ENCODE results near the gene SLFN5.
"Not testable (repeated sequence)": the region's sequence is repeated elsewhere in the genome, so short reads cannot be mapped to it uniquely, and the experiment has no call there.

SLFN5 gene

GRCh38 chr17:35242805-35243560 is at the start of gene SLFN5:
TSS of gene SLFN5 (plus strand) at chr17:35243072. CDS start at chr17:35258691, 15,619 bp downstream.
- in situ Hi-C loops (cut with HindIII; ENCODE audit: low sequenced_read_pairs) = no loop called here

- in situ Hi-C loops (cut with HindIII; ENCODE audit: low sequenced_read_pairs) = not testable (repeated sequence)
Measured at GRCh38 chr17:35194001-35194400, 48.9 kb upstream of the SLFN5 start, which contains the start of gene SLC35G3. TSS of gene SLC35G3 (minus strand) at chr17:35194393. CDS start at chr17:35194307, 86 bp downstream.

DNA sequence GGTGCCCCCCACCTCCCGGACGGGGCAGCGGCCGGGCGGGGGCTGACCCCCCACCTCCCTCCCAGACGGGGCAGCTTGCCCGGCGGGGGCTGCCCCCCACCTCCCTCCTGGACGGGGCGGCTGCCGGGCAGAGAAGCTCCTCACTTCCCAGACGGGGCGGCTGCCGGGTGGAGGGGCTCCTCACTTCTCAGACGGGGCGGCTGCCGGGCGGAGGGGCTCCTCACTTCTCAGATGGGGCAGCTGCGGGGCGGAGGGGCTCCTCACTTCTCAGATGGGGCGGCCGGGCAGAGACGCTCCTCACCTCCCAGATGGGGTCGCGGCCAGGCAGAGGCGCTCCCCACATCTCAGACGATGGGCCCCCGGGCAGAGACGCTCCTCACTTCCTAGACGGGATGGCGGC is 47.8 kb upstream of the SLFN5 start:
- in situ Hi-C loops (cut with HindIII; ENCODE audit: low sequenced_read_pairs) = not testable (repeated sequence)

GRCh38 chr17:35202582-35202981 is 40.3 kb upstream of the SLFN5 start:
- in situ Hi-C loops (cut with HindIII; ENCODE audit: low sequenced_read_pairs) = not testable (repeated sequence)

DNA sequence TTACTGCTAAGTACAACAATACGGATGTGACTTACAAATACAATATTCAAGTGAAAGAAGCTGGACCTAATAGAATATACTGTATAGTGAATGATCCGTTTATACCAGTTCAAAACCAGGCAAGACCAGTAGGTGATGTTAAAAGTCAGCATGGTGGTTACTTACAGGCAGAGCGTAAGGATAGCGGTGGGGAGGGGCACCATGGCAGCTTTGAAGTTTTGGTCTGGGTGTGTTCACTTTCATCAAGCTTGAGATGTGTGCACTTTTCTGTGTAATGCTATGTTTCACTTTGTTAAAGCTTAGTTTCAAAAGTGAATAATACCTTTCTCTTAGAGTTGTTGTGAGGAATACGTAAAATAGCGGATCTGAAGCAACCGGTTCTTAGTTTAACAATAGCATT is 32.1 kb upstream of the SLFN5 start:
- in situ Hi-C loops (cut with HindIII; ENCODE audit: low sequenced_read_pairs) = no loop called here

DNA sequence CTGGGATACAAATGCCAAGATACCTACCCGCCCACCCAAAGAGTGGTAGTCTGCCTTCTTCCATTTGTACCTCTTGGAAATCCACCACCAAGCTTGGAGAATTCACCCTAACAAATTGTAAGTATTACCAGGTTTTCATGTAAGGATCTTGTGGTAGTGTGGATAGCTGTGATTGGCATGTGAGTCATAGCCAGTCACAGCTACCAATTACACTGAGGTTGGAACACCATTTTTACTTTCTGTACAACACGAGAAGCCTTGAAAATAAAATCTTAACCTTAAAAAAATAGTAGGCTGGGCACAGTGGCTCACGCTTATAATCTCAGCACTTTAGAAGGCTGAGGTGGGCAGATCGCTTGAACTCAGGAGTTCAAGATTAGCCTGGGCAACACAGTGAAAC is 30.2 kb upstream of the SLFN5 start:
- in situ Hi-C loops (cut with HindIII; ENCODE audit: low sequenced_read_pairs) = no loop called here

GRCh38 chr17:35213412-35213940 is 29.4 kb upstream of the SLFN5 start:
- in situ Hi-C loops (cut with HindIII; ENCODE audit: low sequenced_read_pairs) = no loop called here

GRCh38 chr17:35214192-35214591 is 28.7 kb upstream of the SLFN5 start:
- in situ Hi-C loops (cut with HindIII; ENCODE audit: low sequenced_read_pairs) = no loop called here

GRCh38 chr17:35214631-35215273 is 28.1 kb upstream of the SLFN5 start:
- in situ Hi-C loops (cut with HindIII; ENCODE audit: low sequenced_read_pairs) = no loop called here

- in situ Hi-C loops (cut with HindIII; ENCODE audit: low sequenced_read_pairs) = no loop called here
Measured at GRCh38 chr17:35217107-35217506, 25.8 kb upstream of the SLFN5 start.

DNA sequence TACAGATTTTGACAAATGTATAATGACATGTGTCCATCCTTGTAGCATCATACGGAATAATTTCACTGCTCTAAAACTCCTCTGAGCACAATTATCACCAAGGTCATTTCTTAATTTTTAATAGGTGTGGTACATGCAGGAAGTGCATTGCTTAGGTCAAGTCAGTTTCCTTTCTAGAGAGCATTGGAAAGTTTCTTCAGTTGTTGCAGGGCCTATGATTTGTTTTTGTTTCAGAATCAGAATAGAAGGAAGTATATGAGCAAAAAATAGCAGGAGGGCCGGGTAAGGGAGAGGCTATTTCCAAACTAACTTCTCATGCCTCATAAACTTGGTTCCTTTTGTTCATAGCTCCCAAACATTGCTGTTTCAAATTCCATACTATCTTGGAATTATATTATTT is 24.0 kb upstream of the SLFN5 start:
- in situ Hi-C loops (cut with HindIII; ENCODE audit: low sequenced_read_pairs) = no loop called here

DNA sequence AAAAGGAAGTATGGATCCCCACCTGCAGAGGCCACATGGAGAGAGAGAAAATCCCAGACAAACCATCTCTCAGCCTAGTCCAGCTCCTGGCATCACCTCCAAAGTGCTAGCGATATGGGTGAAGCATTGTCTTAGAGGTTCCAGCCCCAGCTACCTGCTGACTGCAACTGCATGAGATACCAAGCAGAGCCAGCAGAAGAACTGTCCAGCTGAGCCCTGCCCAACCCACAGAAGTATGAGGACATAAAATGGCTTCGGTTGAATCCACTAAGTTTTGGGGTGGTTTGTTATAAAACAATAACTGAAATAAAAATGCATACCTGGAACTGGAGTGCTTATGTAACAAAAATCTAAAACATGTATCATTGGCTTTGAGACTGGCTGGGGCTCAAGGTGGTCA is 20.4 kb upstream of the SLFN5 start:
- in situ Hi-C loops (cut with HindIII; ENCODE audit: low sequenced_read_pairs) = no loop called here

DNA sequence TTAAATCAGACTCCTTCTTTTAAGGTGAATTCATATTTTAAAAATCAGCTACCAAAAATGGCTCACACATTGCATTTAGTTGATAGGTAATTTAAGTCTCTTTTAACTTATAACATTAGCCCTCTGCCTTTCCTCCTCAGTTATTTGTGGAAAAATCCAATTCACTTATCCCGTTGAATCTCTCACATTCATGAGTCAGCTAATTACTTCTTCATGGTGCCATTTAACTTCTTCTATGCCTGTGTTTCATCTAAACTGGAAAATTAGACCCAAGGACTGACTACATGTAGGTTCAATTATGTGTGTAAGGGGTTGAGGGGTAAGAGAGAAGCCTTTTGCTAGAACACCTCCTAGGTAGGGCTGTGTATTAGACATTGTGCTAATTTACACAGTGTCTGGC is 18.4 kb upstream of the SLFN5 start:
- in situ Hi-C loops (cut with HindIII; ENCODE audit: low sequenced_read_pairs) = no loop called here

DNA sequence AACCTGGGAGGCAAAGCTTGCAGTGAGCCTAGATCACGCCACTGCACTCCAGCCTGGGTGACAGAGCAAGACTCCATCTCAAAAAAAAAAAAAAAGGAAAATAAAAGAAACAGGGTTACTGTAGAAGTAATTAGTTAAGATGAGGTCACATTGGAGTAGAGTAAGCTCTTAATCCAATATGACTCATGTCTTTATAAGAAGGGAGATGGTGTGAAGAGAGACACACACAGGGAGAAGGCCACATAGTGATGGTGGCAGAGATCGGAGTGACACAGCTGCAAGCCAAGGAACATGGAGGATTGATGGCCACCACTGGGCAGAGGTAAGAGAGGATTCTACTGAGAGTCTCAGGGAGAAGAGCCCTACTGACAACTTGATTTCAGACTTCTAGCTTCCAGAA is 15.3 kb upstream of the SLFN5 start:
- in situ Hi-C loops (cut with HindIII; ENCODE audit: low sequenced_read_pairs) = no loop called here

- in situ Hi-C loops (cut with HindIII; ENCODE audit: low sequenced_read_pairs) = no loop called here
Measured at GRCh38 chr17:35229638-35230037, 13.2 kb upstream of the SLFN5 start.

GRCh38 chr17:35234315-35234714 is 8.6 kb upstream of the SLFN5 start:
- in situ Hi-C loops (cut with HindIII; ENCODE audit: low sequenced_read_pairs) = not testable (repeated sequence)

DNA sequence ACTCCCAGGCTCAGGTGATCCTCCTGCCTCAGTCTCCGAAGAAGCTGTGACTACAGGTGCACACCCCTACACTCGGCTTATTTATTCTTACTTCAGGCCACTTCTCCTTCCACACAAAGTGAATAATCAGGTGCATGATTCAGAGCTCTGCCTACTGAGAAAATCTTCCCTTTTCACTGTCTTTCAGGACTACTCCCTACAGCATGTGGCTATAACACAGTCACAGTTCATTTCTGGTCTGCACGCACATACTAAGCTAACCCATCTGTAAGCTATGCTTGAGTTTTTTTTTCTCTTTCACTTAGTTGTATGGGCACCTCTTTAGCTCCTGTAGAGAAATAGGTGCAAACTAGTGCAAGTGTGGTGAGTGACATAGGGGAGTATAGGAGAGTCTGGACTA is 7.6 kb upstream of the SLFN5 start:
- in situ Hi-C loops (cut with HindIII; ENCODE audit: low sequenced_read_pairs) = no loop called here

DNA sequence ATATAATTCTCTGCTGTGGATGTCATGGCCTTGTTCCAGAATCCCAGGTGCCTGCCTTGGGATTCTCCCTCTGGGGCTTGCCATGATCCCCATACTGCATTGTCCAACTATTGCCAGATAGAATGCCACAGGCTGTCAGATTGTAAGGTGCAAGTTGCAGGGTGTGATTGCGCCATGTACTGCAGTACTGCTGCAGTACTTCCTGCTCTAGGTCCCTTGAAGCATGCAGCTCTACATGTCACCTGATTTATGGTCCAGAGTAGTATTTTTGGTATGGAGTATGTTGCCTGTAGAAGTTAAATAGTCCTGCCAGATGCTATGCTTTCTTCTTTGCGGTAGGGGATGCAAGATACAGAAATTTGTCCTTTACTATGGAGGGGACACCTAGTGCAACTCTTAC is 7.0 kb upstream of the SLFN5 start:
- in situ Hi-C loops (cut with HindIII; ENCODE audit: low sequenced_read_pairs) = no loop called here

DNA sequence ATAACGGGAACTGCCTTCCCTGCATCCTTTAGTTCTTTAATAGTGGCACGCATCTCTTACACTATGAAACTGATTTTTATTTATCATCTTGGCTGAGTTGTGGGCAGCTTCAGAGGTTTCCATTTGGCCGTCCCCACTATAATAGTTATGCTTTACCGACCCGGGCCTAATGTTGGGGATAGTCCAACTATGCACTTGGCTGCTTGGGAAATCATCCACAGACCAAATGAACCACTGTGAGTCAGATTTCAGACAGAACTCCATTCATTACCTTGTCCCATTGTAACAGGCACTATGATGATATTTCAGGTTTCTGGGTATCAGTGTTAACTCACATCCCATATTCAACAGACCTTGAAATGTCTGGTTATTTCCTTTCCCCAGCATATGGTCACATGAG is 6.1 kb upstream of the SLFN5 start:
- in situ Hi-C loops (cut with HindIII; ENCODE audit: low sequenced_read_pairs) = no loop called here

GRCh38 chr17:35238821-35239220 is 4.1 kb upstream of the SLFN5 start:
- in situ Hi-C loops (cut with HindIII; ENCODE audit: low sequenced_read_pairs) = no loop called here

DNA sequence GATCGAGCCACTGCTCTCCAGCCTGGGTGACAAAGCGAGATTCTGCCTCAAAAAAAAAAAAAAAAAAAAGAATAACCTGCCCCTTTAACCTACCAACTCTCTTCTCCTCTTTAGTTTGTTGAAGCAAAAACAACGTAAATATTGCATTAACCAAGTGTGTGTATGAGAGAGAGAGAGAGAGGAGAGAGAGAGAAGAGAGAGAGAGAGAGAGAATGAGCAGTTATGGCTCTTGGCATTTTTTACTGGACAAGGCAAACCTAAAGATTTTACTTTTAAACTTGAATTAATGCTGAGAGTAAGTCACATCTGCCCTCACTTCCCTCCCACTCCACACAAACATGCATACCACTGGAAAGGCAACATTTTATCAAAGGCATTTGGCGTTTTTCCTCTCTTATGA is 3.0 kb upstream of the SLFN5 start:
- in situ Hi-C loops (cut with HindIII; ENCODE audit: low sequenced_read_pairs) = no loop called here

- in situ Hi-C loops (cut with HindIII; ENCODE audit: low sequenced_read_pairs) = no loop called here
Measured at GRCh38 chr17:35240861-35241260, 2.0 kb upstream of the SLFN5 start.
